ENCODE results near the gene DDX24. TPM values are rescaled to one million over a fixed set of nuclear protein-coding genes. Genes with fewer than 3 reads are reported as not detected.
A peak's percentile ranks its signal among the peaks of the same experiment; 100 is the strongest.

DDX24 gene, protein sequence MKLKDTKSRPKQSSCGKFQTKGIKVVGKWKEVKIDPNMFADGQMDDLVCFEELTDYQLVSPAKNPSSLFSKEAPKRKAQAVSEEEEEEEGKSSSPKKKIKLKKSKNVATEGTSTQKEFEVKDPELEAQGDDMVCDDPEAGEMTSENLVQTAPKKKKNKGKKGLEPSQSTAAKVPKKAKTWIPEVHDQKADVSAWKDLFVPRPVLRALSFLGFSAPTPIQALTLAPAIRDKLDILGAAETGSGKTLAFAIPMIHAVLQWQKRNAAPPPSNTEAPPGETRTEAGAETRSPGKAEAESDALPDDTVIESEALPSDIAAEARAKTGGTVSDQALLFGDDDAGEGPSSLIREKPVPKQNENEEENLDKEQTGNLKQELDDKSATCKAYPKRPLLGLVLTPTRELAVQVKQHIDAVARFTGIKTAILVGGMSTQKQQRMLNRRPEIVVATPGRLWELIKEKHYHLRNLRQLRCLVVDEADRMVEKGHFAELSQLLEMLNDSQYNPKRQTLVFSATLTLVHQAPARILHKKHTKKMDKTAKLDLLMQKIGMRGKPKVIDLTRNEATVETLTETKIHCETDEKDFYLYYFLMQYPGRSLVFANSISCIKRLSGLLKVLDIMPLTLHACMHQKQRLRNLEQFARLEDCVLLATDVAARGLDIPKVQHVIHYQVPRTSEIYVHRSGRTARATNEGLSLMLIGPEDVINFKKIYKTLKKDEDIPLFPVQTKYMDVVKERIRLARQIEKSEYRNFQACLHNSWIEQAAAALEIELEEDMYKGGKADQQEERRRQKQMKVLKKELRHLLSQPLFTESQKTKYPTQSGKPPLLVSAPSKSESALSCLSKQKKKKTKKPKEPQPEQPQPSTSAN
- total RNA-seq = 109 TPM

DNA sequence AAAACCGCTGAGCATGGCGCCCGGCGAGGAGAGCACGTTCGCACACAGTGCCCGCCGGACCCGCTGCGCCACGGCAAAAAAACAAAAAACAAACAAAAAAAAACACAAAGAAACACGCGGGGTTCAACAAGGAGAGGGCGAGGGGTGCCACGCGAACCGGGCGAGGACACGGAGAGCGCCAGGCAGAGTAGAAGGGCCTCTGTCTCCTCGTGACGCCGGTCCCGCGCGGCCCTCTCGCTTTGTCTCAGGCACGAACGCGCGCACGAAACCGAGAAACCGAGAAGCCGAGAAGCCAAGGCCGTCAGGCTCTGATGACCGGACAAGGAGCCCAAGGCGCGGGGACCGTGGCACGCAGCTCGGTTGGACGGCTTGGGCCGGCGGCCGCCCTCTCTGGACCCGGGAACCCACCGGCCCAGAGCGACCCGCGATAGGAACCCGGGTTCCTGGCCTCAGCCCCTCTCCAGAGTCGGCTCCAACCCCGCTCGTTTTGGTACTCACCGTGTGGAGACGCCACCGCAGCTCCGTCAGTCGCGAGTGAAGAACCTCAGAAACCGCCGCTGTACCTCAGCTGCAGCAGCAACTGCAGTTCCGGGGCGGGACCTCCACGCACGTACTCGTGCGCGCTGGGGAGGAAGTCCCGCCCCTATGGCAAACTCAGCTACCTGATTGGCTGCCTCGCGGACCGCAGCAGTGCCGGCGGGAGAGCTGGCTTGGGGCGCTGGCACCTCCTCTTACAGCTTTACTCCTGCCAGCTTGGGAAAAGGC is at the start of gene DDX24, which contains the start of gene IFI27L1:
Gene DDX24, minus strand, starts transcription at position 582 of the 765 bp plus-strand sequence. CDS start 1,460 bp downstream, outside the sequence.
Gene IFI27L1, plus strand, starts transcription at position 690 of the 765 bp plus-strand sequence. CDS start 15,628 bp downstream, outside the sequence.
- Histone ChIP-seq H3K27ac (peak within 1 kb of the TSS; percentile 94), H3K4me1 (peaks cover 51% of the 10 kb centered on the region), H3K4me3 (peak within 1 kb of the TSS; percentile 88 to 94), H3K36me3 (peaks cover 5 to 14% of the 10 kb centered on the region in 2 donors), H3K27me3 (no peaks in the 10 kb centered on the region), H3K9me3 (no peaks in the 10 kb centered on the region)
- intact Hi-C loops (cut with DNase I) = no loop called here
- TF ChIP-seq POLR2A (IDR thresholded peaks at IDR 0.05) (peak in 1 of 2 donors; percentile 96), POLR2AphosphoS5 (IDR thresholded peaks at IDR 0.05; ENCODE audit: insufficient read depth in 1 of 2, low read depth in 1 of 2) (peak; percentile 92 to 99)
- TF ChIP-seq, protein P1, sequence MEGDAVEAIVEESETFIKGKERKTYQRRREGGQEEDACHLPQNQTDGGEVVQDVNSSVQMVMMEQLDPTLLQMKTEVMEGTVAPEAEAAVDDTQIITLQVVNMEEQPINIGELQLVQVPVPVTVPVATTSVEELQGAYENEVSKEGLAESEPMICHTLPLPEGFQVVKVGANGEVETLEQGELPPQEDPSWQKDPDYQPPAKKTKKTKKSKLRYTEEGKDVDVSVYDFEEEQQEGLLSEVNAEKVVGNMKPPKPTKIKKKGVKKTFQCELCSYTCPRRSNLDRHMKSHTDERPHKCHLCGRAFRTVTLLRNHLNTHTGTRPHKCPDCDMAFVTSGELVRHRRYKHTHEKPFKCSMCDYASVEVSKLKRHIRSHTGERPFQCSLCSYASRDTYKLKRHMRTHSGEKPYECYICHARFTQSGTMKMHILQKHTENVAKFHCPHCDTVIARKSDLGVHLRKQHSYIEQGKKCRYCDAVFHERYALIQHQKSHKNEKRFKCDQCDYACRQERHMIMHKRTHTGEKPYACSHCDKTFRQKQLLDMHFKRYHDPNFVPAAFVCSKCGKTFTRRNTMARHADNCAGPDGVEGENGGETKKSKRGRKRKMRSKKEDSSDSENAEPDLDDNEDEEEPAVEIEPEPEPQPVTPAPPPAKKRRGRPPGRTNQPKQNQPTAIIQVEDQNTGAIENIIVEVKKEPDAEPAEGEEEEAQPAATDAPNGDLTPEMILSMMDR (IDR thresholded peaks at IDR 0.05) = peak in 1 of 3 experiments; percentile 22
- DNase-seq (ENCODE audit: extremely low spot score in 2 of 2) = peak in 1 of 2 donors; percentile 97

DNA sequence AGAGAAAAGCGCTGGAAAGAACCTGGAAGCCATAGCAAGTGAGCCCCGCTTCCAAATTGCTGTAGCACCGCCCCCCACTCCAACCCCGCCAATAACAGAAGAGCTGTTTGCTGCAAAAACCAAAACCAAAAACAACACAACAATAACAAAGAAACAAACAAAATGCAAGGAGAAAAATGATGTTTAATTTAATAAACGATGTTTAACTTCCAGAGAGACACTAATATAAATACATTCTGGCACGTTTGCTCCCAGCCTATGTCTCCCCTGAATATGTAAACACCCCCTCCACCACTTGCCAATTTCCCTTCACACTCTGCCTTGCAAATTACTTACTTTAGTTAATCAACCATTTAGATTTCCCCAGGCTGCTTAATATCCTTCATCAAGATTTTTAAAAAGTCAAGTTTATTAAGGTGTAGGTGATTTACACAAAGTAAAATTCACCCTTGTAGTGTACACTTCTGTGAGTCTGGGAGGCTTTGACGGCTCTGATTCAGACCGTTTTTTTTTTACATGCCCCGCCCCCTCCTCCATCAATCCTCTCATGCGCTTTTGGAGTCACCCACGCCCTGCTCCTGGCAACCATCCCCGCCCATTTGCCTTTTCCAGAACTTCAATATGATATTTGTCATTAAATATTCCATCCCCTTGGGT is 48.9 kb upstream of the DDX24 start:
- peaks cover 13% of the 10 kb centered on the region for H3K4me1 ChIP-seq
- peak; percentile 25 to 77 for DNase-seq (ENCODE audit: extremely low spot score in 2 of 2)
- H3K4me3 ChIP-seq = peak overlapping the region; percentile 43 to 72
- intact Hi-C loops (cut with DNase I) = no loop called here
- no peaks in the 10 kb centered on the region for H3K36me3 ChIP-seq
- no peaks in the 10 kb centered on the region for H3K27me3 ChIP-seq
- H3K27ac ChIP-seq = peak overlapping the region; percentile 88
- no peaks in the 10 kb centered on the region for H3K9me3 ChIP-seq
- TF ChIP-seq POLR2AphosphoS5 (IDR thresholded peaks at IDR 0.05; ENCODE audit: insufficient read depth in 1 of 2, low read depth in 1 of 2) = peak in 1 of 2 donors; percentile 8
- TF ChIP-seq, protein P1 (IDR thresholded peaks at IDR 0.05) = no peak

GRCh38 chr14:94129111-94129757 is 48.2 kb upstream of the DDX24 start, which contains the start of gene IFI27L2:
Gene IFI27L2 (minus strand): TSS chr14:94129604. CDS start chr14:94129564, 40 bp downstream.
- Histone ChIP-seq H3K36me3 (no peaks in the 10 kb centered on the region), H3K4me1 (peaks cover 13% of the 10 kb centered on the region), H3K4me3 (peak within 1 kb of the TSS; percentile 43 to 72), H3K27me3 (no peaks in the 10 kb centered on the region), H3K9me3 (no peaks in the 10 kb centered on the region), H3K27ac (peak within 1 kb of the TSS; percentile 88)
- TF ChIP-seq POLR2AphosphoS5 (IDR thresholded peaks at IDR 0.05; ENCODE audit: insufficient read depth in 1 of 2, low read depth in 1 of 2) (peak in 1 of 2 donors; percentile 73), POLR2A (IDR thresholded peaks at IDR 0.05) (peak in 1 of 2 donors; percentile 39)
- TF ChIP-seq, protein P1 (IDR thresholded peaks at IDR 0.05) = peak in 2 of 3 experiments; percentile 12 to 28
- DNase-seq (ENCODE audit: extremely low spot score in 2 of 2) = peak in 1 of 2 donors; percentile 96
- intact Hi-C loops (cut with DNase I) = no loop called here

All from vagina (tissue), 2 donors.